K562 (cell line): ENCODE data around the gene CAMK2D. TPM values are rescaled to one million over a fixed set of nuclear protein-coding genes. Genes with fewer than 3 reads are reported as not detected.

Experiments used
- ATAC-seq: fragments of 200-7000 bp; cut with Tn5 transposase; 3 replicates; pipeline ENCODE4 v1.9.1; 2020; ENCODE audit warnings: moderate library complexity
- BruUV-seq: library from RNA; stranded (reverse); fragments of 400-500 nt; replicated peaks from 2 replicates; lab custom pipeline; 2021; lab: Mats Ljungman, UMichigan
- CTCF ChIA-PET: fragments of 300-600 bp; formaldehyde crosslinking; extraction: SDS; loops from one replicate; lab custom pipeline; 2021; ENCODE audit warnings: low intra/inter-chr PET ratio; lab: Yijun Ruan, JAX
- POLR2A ChIA-PET: fragments of 300-600, 350-650 bp; sonication (Branson Sonifier 250); formaldehyde crosslinking; extraction: SDS; loops from one replicate; lab custom pipeline; 2021; ENCODE audit warnings: antibody characterized with exemption, inconsistent platforms; lab: Yijun Ruan, JAX
- DNase-seq, 4 experiments: peaks; one replicate each; pipeline versions ENCODE4 v3.0.0 to v3.0.0-alpha.2; 2011 to 2018; ENCODE audit warnings: low spot score in 3 of 4, mixed read lengths in 3 of 4; ENCODE audit errors: extremely low read depth in 1 of 4
- FAIRE-seq: peaks from 2 replicates; lab custom pipeline; 2011; peaks lifted over from hg19 to GRCh38; lab: Jason Lieb, UNC
- H2AFZ ChIP-seq: 2 replicates; pipeline ENCODE4 v1.6.0; 2011; ENCODE audit warnings: low read depth, low read length, control low read depth, inconsistent platforms
- H3K27ac ChIP-seq: fragments of 200-600 bp; 3 replicates; pipeline ENCODE4 v1.8.0; 2011; ENCODE audit warnings: low read depth, mild to moderate bottlenecking, control low read depth, inconsistent platforms, low read length, moderate library complexity, mixed read lengths; ENCODE audit errors: extremely low read depth
- H3K27me3 ChIP-seq, 2 experiments: fragments of 300-600 bp in 1 of 2; 2 replicates in 1 of 2; 3 replicates in 1 of 2; pipeline versions ENCODE4 v1.6.0 to v1.8.0; 2011; ENCODE audit warnings: inconsistent platforms in 2 of 2, low read length in 2 of 2, mild to moderate bottlenecking in 1 of 2, mixed read lengths in 1 of 2, moderate library complexity in 1 of 2; ENCODE audit not compliant: control insufficient read depth in 2 of 2, insufficient read depth in 2 of 2
- H3K36me3 ChIP-seq: fragments of 300-600 bp; 3 replicates; pipeline ENCODE4 v1.8.0; 2011; ENCODE audit warnings: mild to moderate bottlenecking, low read length, inconsistent platforms; ENCODE audit not compliant: control insufficient read depth, insufficient read depth
- H3K4me1 ChIP-seq, 2 experiments: fragments of 200-600 bp in 1 of 2; replicated peaks in 1 of 2; 2 replicates in 1 of 2; 3 replicates in 1 of 2; pipeline versions ENCODE4 v1.5.1 to v1.8.0; 2011; ENCODE audit warnings: inconsistent platforms in 2 of 2, low read length in 2 of 2, mild to moderate bottlenecking in 1 of 2, mixed read lengths in 1 of 2, moderate library complexity in 1 of 2; ENCODE audit not compliant: control insufficient read depth in 2 of 2, insufficient read depth in 2 of 2
- H3K4me2 ChIP-seq: 2 replicates; pipeline ENCODE4 v1.6.1; 2011; ENCODE audit warnings: low read length, control low read depth, inconsistent platforms, mixed read lengths; ENCODE audit not compliant: insufficient read depth
- H3K4me3 ChIP-seq: fragments of 200-600 bp; sonication (generic), shearing (Covaris generic); 2 replicates; pipeline ENCODE4 v1.5.1; 2016; ENCODE audit warnings: control low read depth, inconsistent platforms
- H3K79me2 ChIP-seq: fragments of 200-600 bp; 3 replicates; pipeline ENCODE4 v1.8.0; 2011; ENCODE audit warnings: low read length, inconsistent platforms; ENCODE audit not compliant: control insufficient read depth, insufficient read depth
- H3K9ac ChIP-seq, 2 experiments: 2 replicates each; pipeline versions ENCODE4 v1.6.0 to v1.6.1; 2011; ENCODE audit warnings: low read depth in 2 of 2, low read length in 2 of 2, control low read depth in 1 of 2, inconsistent platforms in 1 of 2, mild to moderate bottlenecking in 1 of 2, mixed read lengths in 1 of 2; ENCODE audit not compliant: insufficient read depth in 1 of 2
- H3K9me1 ChIP-seq: one replicate; pipeline ENCODE4 v1.6.0; 2011; ENCODE audit warnings: inconsistent platforms, mild to moderate bottlenecking, low read length, moderate library complexity; ENCODE audit not compliant: control insufficient read depth, insufficient read depth
- H3K9me3 ChIP-seq: replicated peaks from 2 replicates; pipeline ENCODE4 v1.5.1; 2011; ENCODE audit warnings: low read depth, low read length, inconsistent platforms; ENCODE audit not compliant: control insufficient read depth, insufficient read depth
- H4K20me1 ChIP-seq: replicated peaks from 2 replicates; pipeline ENCODE4 v1.6.1; 2011; ENCODE audit warnings: low read length, inconsistent platforms, mixed read lengths; ENCODE audit not compliant: control insufficient read depth, insufficient read depth
- ARID4B ChIP-seq: sonication (generic); formaldehyde crosslinking; IDR thresholded peaks from 2 replicates; pipeline ENCODE4 v1.8.0; 2022; ENCODE audit warnings: mild to moderate bottlenecking, missing genetic modification reagents
- ATF2 ChIP-seq: sonication (generic); formaldehyde crosslinking; IDR thresholded peaks from 2 replicates; pipeline ENCODE4 v1.8.1; 2022; ENCODE audit warnings: missing genetic modification reagents
- CLOCK ChIP-seq: fragments of 250-450 bp; sonication (Bioruptor Pico); IDR thresholded peaks from 2 replicates; pipeline ENCODE4 v1.4.0; 2020; ENCODE audit warnings: mild to moderate bottlenecking, moderate library complexity, borderline replicate concordance
- FUS ChIP-seq: fragments of 200-400 bp; formaldehyde crosslinking; optimal IDR thresholded peaks from 2 replicates; pipeline ENCODE3; 2017; ENCODE audit warnings: low read depth, low read length
- KLF6 ChIP-seq: fragments of 250-450 bp; sonication (Bioruptor Pico); IDR thresholded peaks from 2 replicates; pipeline ENCODE4 v1.4.0; 2020; ENCODE audit warnings: mild to moderate bottlenecking, moderate library complexity, borderline replicate concordance
- ZNF23 ChIP-seq: fragments of 250-450 bp; sonication (Bioruptor Pico); IDR thresholded peaks from 2 replicates; pipeline ENCODE4 v1.4.0; 2020; ENCODE audit warnings: mild to moderate bottlenecking
- WGBS: fragments of 100-300 bp; shearing (Covaris generic); methylation state at CpG from one replicate; pipeline ENCODE4 v1.1.6; 2016; ENCODE audit warnings: low coverage, mixed read lengths; ENCODE audit not compliant: insufficient coverage; ENCODE audit errors: missing lambda C conversion rate; 5-methylcytosine and 5-hydroxymethylcytosine counted together
- in situ Hi-C: fragments of 300-500 bp; cut with MboI; formaldehyde crosslinking; loops from 4 replicates; pipeline ENCODE4 v1.15.0; 2018; ENCODE audit warnings: inconsistent platforms, mixed read lengths
- intact Hi-C: fragments of 100-400 bp; cut with micrococcal nuclease; formaldehyde crosslinking; loops from 2 replicates; pipeline ENCODE4 v1.14.2; 2022
- polyA plus RNA-seq, 8 experiments: library from polyadenylated mRNA; depleted of rRNA in 4 of 8; stranded (reverse) in 5 of 8; unstranded in 3 of 8; fragments of >200 nt; fragmentation: Nextera tagmentation in 2 of 8; fragmentation: Illumina TruSeq in 1 of 8; extraction: Ambion mirVana in 2 of 8; extraction: Trizol in 1 of 8; gene quantifications; 2 replicates each; pipeline versions ENCODE4 v1.2.1 to v1.2.3, GENCODE V29; 2011 to 2014; ENCODE audit warnings: inconsistent platforms in 1 of 8, missing spikeins in 1 of 8
- total RNA-seq, 7 experiments: library from RNA; depleted of rRNA in 6 of 7; stranded (reverse); fragments of >200 nt in 6 of 7; fragmentation: Illumina TruSeq in 2 of 7; extraction: Trizol in 2 of 7; gene quantifications; 2 replicates each; pipeline versions ENCODE4 v1.2.1 to v1.2.3, GENCODE V29; 2011 to 2021; ENCODE audit warnings: low replicate concordance in 1 of 7

Gene CAMK2D
- total and polyA plus RNA-seq, 9 of the 15 experiments (the other 6 are each of a cell fraction or from before 2014, with no cell fraction given), result 0.01 to 0.33 (median 0.04) TPM; not detected in 2

- no TSS peak for BruUV-seq
Measured at GRCh38 chr4:113500424-113500823, 261.1 kb downstream of the CAMK2D start.

More at GRCh38 chr4:113500424-113500823, 261.1 kb downstream of the CAMK2D start:
- POLR2A ChIA-PET, result no interaction called here
- intact Hi-C loops, result no loop called here
- no peaks in the 10 kb centered on the region for H3K79me2 ChIP-seq
- 1% methylated on average over 4 of the region's 4 CpGs for WGBS
- no peak for ATAC-seq
- FAIRE-seq, result no peak
- H3K36me3 ChIP-seq, result no peaks in the 10 kb centered on the region
- H3K27ac ChIP-seq, result no peak overlapping the region
- no peak for TF ChIP-seq CLOCK (CRISPR knock-in tag)
- no peak for TF ChIP-seq ARID4B
- TF ChIP-seq ZNF23 (CRISPR knock-in tag), result no peak
- no peak for TF ChIP-seq KLF6
- no peak for TF ChIP-seq ATF2
- no peak for TF ChIP-seq FUS
- TF ChIP-seq, all 486 proteins: peak for 0
- Histone ChIP-seq H4K20me1 (no peaks in the 10 kb centered on the region), H3K27me3 (no peaks in the 10 kb centered on the region), H3K9ac (no peak overlapping the region), H3K9me3 (no peaks in the 10 kb centered on the region; the same call in 1 of the 2 replicates), H3K9me1 (no peaks in the 10 kb centered on the region), H2AFZ (no peak overlapping the region), H3K4me3 (no peak overlapping the region), H3K4me1 (no peaks in the 10 kb centered on the region), H3K4me2 (no peak overlapping the region)
- in situ Hi-C loops, result no loop called here
- CTCF ChIA-PET, result no interaction called here
- DNase-seq, result no peak
